NCI-H82 treated with DMSO at 0.1 percent for 48 hours (cell line): Measurements from ENCODE around the gene ANKS6.
A peak's percentile ranks its signal among the peaks of the same experiment; 100 is the strongest.

Experiments used
- DNase-seq: peaks from one replicate; lab custom pipeline; 2025; ENCODE audit not compliant: unreplicated experiment; lab: John Stamatoyannopoulos, UW

ANKS6 gene

GRCh38 chr9:98791608-98792490, 4.5 kb downstream of the ANKS6 start:
- DNase-seq: no peak

- no peak for DNase-seq
Measured at GRCh38 chr9:98790842-98791607, 5.3 kb downstream of the ANKS6 start.

GRCh38 chr9:98790134-98790841, 6.1 kb downstream of the ANKS6 start:
- no peak for DNase-seq

GRCh38 chr9:98789483-98790133, 6.7 kb downstream of the ANKS6 start:
- DNase-seq: no peak

- no peak for DNase-seq
Measured at GRCh38 chr9:98787766-98788335, 8.5 kb downstream of the ANKS6 start.

GRCh38 chr9:98786750-98787510, 9.4 kb downstream of the ANKS6 start:
- DNase-seq: no peak

- no peak for DNase-seq
Measured at GRCh38 chr9:98784831-98785806, 11.2 kb downstream of the ANKS6 start.

GRCh38 chr9:98783518-98784226, 12.7 kb downstream of the ANKS6 start:
- DNase-seq: no peak

GRCh38 chr9:98781588-98782383, 14.6 kb downstream of the ANKS6 start:
- no peak for DNase-seq

GRCh38 chr9:98780059-98780749, 16.2 kb downstream of the ANKS6 start:
- no peak for DNase-seq

- DNase-seq: peak; percentile 65
Measured at GRCh38 chr9:98778711-98779530, 17.4 kb downstream of the ANKS6 start.

- no peak for DNase-seq
Measured at GRCh38 chr9:98778251-98778650, 18.1 kb downstream of the ANKS6 start.

GRCh38 chr9:98777618-98778017, 18.7 kb downstream of the ANKS6 start:
- DNase-seq: no peak

- peak; percentile 21 for DNase-seq
Measured at GRCh38 chr9:98775831-98776441, 20.4 kb downstream of the ANKS6 start.

- DNase-seq: no peak
Measured at GRCh38 chr9:98774746-98775145, 21.6 kb downstream of the ANKS6 start.
